Measurements from ENCODE around the gene KIF1A.
"Not testable (repeated sequence)": the region's sequence is repeated elsewhere in the genome, so short reads cannot be mapped to it uniquely, and the experiment has no call there.

The KIF1A gene

DNA sequence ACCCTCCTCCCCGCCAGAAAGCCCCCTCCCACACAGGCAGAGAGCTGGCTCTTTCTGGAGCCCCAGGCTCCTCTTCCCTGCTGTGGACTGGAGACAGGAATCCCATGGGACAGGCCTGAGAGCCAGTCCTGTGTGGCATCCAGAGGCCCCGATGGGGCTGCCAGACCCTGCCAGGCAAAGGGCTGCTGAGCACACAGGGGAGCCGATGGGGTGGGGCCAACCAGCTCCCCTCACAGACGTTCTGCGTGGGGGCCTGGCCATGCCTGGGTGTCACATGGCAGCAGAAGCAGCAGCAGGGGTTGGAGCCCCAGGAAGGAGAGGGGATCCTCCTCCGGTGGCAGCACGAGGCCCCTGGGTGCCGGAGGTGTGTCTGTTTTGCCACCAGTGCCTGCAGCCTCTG, 120.2 kb downstream of the KIF1A start:
- not testable (repeated sequence) for DNase-seq

DNA sequence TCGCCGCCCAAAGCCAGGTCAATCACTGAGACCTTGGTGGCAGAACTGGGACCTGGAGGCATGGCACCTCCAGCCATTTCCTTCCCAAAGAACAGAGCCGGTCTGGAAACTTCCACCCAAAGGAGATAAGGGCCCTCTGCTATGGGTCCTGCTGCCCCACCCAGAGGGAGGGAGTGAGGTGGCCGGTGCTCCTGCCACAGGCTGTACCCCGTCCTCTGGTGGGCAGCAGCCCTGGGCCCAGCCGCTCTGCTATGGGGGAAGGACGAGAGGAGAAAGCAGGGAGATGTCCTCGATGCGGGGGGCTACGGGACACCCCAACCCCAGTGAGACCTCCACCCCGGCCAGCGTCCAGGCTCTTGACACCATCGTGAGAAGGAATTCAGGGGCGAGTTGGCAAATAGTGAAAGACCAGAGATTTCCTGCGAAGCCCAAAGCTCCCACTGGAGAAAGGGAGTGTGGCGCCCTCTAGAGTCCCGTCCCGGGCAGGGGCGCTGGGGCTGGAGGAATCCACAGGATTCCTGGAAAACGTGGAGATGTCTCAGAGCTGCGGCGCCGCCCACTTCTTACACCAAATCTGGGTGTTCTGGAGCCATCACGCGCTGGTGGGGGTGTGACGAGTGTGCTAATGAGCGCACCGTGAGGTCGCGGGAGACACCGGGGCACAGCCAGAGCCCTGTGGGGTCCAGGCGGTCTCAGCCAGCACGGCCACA, 121.0 kb downstream of the KIF1A start:
- DNase-seq = not testable (repeated sequence)

DNA sequence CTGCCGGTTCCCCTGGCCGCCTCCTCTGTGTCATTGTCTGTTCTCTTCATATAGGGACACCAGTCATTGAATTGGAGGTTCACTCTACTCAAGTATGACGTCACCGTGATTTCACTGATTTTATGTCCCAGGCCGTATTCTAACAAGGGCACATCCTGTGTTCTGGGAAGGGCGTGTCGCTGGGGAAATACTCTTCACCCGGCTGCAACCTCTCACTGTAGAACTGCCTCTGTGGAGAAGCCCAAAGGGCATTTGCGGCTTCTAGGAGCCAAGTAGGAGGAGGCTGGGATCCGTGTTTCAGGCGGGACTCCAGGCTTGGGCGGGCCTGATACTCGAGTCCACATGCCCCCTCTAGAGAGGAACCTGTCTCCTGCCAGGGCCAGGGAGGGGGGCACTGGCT, 123.5 kb downstream of the KIF1A start:
- DNase-seq = not testable (repeated sequence)

DNA sequence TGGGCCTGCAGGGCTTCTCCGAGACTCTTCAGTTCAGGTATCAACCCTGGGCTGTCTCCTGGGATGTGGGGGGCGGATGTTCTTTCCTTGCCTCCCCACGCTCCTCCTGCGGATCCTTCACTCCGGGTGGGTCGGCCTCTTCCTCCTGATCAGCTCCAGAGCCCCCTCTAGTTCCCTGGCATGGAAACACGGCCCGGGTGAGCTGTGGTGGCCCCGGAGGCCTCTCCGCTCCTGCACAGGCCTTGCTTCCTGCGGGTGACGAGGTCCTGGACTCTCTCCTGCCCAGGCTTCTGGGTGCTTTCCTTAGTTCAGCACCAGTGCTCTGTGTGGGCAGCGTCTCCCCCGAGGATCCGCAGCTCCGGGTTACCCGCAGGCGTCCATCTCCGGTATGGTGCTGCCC, 124.4 kb downstream of the KIF1A start:
- not testable (repeated sequence) for DNase-seq

DNA sequence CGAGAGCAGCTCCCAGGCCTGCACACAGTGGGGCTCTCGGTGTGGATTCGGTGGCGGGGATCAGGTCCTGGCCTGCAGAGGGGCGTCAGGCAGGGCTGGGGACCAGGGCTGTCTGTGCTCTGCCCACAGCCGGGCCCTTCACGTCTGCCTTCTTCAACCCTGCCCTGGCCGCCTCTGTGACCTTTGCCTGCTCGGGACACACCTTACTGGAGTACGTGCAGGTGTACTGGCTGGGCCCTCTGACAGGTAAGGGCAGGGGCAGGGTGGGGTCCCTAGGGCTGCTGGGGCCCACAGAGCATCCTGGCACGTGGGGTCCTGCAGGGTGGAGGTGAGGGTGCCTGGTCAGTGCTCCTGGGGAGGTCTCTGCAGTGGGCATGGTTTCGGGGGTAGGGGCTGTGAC, 125.7 kb downstream of the KIF1A start:
- not testable (repeated sequence) for DNase-seq

DNA sequence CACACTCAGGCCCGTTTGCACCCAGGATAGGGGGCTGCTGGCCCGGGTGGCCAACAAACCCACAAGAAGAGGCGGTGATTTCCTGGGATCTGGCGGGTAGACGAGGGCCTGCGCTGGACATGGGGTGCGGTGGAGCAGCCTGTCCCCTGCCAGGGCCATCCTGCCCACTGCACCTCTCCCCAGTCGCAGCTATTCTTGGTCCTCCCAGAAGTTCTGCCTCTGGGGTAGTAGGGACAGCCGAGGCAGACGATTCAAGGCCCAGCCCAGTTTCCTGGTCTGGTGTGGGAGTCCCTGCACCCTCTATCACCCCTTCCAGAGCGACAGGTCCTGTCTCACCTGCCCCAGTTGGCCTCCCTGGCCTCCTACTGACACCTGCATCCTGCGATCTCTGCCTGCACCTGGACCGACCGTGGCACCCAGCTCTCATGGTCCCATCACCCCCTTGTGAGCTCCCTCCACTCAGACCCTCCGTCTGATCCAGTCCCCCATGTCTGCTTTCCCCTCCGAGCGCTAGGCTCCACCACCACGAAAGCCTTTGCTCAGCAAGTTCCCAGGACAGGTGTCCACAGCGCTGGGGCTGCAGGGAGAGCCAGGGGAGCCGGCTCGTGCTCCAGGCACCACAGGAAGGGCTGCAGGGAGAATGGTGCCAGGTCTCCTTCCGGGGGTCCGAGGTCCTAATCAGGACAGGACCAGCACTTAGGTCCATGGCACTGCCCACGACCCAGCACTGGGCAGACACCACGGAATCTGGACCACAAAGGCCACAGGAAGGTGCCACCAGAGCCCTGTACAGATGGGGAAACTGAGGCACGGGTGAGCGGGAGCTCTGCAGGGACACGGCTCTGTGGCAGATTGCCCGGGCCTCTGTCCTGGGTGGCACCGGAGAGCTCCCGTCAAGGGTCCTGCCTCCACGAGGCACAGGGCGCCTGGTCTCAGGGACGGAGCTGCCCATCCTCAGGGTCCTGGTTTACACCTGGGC, 127.1 kb downstream of the KIF1A start:
- not testable (repeated sequence) for DNase-seq

DNA sequence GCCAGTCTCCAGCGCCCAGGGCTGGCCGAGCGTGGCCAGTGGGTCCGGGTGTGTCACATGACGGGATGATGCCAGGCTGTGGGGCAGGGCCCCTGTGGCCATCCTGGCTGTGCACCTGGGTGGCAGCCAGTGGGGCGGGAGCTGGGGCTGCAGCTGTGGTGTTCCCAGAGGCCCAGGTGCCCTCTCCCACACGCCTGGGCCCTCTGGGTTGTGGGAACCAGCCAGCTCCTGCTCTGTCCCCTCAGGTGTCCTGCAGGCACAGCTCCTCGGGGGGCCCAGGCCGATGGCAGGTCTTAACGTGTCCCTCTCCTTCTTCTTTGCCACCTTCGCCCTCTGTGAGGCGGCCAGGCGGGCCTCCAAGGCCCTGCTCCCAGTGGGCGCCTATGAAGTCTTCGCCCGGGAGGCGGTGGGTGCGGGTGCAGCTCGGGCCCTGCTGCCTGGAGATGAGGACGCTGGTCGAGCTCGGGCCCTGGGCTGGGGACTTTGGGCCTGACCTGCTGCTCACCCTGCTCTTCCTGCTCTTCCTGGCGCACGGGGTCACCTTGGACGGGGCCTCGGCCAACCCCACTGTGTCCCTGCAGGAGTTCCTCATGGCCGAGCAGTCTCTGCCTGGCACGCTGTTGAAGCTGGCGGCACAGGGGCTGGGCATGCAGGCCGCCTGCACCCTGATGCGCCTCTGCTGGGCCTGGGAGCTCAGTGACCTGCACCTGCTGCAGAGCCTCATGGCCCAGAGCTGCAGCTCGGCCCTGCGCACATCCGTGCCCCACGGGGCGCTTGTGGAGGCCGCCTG, 128.2 kb downstream of the KIF1A start, which contains the start of gene AQP12A:
TSS of gene AQP12A (plus strand) at position 236 of the 790 bp plus-strand sequence. CDS start at position 284, 48 bp downstream.
- DNase-seq = not testable (repeated sequence)

DNA sequence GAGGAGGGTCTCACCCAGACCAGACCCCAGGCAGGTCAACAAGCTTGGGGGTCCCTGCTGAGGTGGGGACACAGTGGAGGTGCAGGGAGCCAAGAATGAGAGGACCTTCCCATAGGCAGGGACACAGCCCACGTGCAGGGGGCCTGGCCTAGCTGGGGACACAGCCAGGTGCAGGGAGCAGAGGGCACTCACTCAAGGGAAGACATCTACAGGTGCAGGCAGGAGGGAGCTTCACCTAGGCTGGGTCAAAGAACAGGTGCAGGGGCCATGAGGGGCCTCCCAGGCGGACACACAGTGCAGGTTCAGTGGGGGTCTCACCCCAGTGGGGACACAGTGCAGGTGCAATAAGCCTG, 129.0 kb downstream of the KIF1A start:
- not testable (repeated sequence) for DNase-seq

DNA sequence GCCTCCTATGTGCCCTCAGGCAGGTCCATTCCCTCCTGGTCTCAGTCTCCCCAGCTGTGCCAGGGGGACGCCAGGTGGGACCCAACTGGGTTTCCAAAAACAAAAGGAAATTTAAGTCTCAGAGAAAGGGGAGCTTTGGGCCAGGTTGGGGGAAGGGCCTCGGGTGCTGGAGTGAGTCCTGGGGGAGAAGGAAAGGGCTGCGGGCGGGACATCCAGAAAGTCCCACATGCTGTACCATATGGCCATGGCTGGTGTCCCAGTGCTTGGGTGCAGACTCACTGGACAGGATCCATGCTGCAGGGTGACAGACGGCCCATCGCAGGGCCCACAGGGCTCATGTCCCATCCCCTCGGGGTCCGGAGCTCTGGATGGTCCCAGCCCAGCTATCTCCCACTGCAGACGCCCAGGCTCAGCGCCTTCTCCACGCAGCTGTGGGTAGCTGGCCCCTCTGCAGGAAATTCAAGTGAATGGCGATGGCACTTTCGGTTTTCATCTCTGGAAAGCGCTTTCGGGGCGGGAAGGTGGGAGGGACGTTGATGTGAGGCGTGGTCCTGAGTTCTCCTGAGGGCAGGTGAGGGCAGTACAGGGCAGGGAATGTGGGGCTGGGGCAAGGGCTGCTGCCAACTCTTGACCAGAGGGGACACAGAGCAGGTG, 129.5 kb downstream of the KIF1A start:
- not testable (repeated sequence) for DNase-seq

DNA sequence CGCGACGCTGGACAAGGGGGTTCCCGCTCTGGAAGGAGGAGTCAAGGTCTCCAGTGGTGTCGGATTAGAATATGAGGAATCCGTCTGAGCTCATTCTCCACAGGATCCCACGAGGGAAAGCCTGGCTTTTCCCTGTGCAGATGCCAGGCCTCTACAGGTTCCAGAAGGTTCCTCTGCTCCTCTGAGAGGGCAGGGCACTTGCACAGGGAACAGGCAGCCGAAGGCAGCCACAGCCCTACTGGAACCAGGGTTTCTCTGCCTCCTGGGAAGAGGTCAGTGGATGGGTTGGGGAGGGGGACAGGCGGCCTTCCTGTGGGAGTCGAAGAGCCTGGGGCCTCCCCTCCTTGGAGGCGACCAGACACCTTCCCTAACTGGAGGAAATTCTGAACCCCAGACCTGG, 130.0 kb downstream of the KIF1A start:
- no peak for DNase-seq

DNA sequence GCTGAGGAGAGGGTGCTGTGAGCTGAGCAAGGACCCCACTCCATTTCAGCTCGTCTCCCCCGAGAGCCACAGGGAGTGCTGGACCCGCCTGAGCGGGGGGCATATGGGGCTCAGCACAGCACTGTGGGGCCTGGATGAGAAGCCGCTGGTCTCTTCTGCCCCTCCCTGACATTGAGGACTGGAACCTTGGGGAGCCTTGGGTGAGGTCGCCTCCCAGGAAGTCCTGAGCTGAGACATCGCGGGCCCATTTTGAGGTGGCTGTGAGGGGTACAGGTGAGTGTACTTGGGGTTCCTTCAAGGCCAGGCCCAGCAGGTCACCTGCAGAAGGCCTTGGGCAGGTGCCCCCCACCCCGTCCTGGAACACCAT, 131.5 kb downstream of the KIF1A start:
- DNase-seq = no peak

DNA sequence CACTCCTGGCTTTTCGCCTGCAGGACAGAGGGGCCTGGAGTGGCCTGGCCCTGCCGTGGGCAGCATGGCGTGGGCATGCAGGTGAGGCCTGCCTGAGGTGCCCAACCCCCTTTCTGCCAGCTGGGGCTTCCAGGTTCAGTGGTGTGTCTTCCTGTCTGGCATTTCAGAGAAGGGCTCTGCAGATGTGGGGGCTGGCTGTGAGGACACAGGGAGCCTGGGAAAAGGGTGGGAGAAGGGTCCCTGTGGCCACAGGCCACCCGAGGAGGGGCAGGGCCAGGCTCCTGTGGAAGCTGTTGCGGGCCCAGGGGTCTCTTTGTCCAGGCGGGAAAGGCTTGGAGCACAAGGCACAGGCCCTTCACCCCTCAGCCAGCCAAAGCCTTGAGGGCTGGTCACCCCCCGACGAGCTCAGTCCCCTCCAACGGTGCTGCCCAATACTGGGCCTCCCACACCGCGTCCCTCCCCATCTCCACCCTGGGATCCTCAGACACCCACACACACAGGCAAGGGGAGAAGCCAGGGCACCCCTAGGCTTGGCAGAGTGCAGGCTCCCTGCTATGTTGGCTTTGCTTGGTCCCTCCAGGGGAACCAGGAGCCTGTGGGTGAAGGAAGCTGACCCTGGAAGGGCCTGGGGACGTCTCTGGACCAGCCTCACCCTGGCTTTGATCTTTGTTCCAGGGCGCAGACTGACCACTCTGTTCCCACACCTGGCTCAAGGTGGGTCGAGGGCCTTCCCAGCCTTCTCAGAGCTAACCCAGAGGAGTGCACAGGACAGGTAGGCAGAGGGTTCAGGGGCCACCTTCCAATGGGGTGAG, 132.1 kb downstream of the KIF1A start:
- no peak for DNase-seq

DNA sequence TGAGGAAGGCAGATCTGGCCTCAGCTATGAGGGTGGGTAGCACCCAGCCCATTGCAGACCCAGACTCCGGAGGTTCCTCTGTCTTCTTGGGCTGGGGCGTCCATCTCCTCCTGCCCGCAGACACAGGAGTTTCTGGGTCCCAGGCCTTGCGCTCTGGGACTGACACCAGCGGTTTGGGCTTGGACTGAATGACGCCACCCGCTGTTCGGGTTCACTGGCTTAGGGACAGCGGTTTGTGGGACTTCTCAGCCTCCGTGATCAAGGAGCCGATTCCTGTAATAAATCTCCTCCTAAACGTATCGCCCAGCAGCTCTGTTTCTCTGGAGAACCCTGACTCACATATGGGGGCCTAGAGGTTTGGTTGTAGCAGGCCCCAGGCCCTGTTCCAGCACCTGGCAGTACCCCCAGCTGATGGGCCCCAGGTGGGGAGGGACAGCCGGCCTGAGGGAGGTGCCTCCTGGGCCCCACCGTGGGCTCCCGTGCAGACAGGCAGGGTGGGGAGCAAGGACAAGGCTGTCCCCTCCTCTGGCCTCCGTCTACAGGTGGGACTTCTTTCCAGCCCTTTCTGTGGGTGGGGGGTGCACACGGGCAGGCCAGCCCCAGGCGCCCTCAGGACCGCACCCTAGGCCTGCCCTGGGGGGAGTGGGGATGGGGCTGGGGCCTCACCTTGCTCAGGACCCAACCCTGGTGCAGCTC, 132.8 kb downstream of the KIF1A start:
- DNase-seq = no peak

DNA sequence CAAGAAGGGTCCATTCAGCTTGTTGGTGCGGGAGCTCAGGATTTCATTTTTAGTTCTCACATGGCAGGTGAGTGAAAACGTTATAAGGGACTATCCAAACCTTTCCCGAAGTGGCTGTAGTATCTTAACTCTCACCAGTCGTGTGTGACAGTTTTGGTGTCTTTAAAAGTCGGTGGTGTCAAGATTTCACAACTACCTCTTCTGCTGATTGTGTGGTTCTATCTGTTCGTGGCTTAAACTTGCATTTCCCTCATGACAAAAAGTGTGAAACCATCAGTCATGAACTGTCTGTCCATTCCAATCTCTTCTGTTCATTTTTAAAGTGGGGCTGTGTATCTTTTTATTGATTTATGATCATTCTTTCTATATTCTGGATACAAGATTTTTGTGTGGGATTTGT, 133.6 kb downstream of the KIF1A start:
- DNase-seq = no peak

DNA sequence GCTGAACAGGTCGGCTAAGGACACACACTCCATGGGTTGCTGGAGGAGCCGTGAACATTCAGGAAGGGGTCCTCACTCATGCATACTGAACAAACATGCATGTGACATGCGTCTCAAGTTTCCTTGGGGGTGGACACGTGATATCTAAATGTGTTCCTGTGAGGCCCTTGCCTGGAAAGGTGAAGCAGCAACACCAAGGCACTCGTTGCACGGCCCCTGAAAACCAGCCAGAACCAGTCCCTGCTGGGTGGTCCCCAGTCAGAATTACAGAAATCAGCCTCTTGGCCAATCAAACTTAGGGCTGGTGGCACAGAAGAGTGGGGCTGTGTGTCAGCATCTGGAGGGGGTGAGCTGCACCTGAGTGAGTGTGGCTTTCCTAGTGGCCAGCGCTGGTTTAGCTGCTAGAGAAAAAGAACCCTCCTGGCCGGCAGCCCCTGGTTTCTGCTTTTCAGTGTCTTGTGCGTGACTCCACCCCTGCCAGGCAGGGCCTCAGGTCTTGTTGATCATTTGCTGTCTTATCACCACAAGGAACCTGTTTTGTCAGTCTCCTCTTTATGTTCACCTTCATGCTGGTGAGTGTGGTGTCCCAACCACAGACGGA, 134.1 kb downstream of the KIF1A start:
- peak; percentile 47 for DNase-seq

DNA sequence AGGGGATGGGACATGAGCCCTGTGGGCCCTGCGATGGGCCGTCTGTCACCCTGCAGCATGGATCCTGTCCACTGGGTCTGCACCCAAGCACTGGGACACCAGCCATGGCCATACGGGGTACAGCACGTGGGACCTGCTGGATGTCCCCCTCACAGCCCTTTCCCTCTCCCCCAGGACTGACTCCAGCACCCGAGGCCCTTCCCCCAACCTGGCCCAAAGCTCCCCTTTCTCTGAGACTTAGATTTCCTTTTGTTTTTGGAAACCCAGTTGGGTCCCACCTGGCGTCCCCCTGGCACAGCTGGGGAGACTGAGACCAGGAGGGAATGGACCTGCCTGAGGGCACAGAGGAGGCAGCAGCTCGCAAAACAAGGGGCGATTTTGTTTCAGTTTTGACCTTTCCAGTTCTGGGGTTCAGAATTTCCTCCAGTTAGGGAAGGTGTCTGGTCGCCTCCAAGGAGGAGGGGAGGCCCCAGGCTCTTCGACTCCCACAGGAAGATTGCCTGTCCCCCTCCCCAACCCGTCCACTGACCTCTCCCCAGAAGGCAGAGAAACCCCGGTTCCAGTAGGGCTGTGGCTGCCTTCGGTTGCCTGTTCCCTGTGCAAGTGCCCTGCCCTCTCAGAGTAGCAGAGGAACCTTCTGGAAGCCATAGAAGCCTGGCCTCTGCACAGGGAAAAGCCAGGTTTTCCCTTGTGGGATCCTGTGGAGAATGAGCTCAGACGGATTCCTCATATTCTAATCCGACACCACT, 135.9 kb downstream of the KIF1A start:
- not testable (repeated sequence) for DNase-seq

DNA sequence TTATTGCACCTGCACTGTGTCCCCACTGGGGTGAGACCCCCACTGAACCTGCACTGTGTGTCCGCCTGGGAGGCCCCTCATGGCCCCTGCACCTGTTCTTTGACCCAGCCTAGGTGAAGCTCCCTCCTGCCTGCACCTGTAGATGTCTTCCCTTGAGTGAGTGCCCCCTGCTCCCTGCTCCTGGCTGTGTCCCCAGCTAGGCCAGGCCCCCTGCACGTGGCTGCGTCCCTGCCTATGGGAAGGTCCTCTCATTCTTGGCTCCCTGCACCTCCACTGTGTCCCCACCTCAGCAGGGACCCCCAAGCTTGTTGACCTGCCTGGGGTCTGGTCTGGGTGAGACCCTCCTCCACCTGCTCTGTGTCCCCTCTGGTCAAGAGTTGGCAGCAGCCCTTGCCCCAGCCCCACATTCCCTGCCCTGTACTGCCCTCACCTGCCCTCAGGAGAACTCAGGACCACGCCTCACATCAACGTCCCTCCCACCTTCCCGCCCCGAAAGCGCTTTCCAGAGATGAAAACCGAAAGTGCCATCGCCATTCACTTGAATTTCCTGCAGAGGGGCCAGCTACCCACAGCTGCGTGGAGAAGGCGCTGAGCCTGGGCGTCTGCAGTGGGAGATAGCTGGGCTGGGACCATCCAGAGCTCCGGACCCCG, 136.6 kb downstream of the KIF1A start:
- DNase-seq = not testable (repeated sequence)

DNA sequence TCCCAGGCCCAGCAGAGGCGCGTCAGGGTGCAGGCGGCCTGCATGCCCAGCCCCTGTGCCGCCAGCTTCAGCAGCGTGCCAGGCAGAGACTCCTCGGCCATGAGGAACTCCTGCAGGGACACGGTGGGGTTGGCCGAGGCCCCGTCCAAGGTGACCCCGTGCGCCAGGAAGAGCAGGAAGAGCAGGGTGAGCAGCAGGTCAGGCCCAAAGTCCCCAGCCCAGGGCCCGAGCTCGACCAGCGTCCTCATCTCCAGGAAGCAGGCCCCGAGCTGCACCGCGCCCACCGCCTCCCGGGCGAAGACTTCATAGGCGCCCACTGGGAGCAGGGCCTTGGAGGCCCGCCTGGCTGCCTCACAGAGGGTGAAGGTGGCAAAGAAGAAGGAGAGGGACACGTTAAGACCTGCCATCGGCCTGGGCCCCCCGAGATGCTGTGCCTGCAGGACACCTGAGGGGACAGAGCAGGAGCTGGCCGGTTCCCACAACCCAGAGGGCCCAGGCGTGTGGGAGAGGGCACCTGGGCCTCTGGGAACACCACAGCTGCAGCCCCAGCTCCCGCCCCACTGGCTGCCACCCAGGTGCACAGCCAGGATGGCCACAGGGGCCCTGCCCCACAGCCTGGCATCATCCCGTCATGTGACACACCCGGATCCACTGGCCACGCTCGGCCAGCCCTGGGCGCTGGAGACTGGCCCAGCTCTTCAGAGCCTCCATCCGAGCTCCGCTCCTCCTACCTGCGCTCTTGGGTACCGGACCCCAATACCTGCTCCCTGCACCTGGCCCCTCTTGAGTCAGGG, 137.4 kb downstream of the KIF1A start, which contains the start of gene AQP12B:
TSS of gene AQP12B (minus strand) at position 455 of the 794 bp plus-strand sequence. CDS start at position 407, 48 bp downstream.
- not testable (repeated sequence) for DNase-seq
